Testis (tissue), 2 donors: ENCODE measurements around the gene RNASE13.

Source experiments
- POLR2A ChIP-seq: fragments of 450-650 bp; IDR thresholded peaks from one replicate; pipeline ENCODE4 v1.6.1; 2017; ENCODE audit warnings: antibody characterized with exemption, mild to moderate bottlenecking, moderate library complexity
- TF ChIP-seq, protein P1 (sequence below), 3 experiments: fragments of 450-650 bp in 2 of 3; fragments of 200-600 bp in 1 of 3; sonication (generic) in 1 of 3; IDR thresholded peaks; one replicate each; pipeline ENCODE4 v1.5.1; 2016 to 2019; ENCODE audit warnings: antibody characterized with exemption in 3 of 3, mild to moderate bottlenecking in 2 of 3, moderate library complexity in 1 of 3

DNA sequence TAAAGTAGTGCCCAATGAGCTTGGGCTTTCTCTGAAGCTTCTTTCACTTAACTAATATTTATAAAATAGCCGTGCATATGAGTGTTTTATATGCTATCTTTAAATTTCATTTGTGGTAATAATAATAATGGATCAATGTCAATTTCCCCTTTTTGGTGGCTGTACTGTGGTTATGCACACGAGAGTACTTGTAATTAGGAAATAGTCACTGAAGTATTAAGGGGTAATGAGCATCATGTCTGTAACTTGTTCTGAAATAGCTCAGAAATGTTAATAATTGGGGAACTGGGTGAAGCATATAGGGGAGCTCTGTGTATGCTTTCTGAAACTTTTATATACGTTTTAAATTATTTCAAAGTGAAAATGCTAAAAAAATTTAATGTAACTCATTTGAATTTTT, 16.0 kb upstream of the RNASE13 start:
- no peak for TF ChIP-seq POLR2A
- TF ChIP-seq, protein P1, sequence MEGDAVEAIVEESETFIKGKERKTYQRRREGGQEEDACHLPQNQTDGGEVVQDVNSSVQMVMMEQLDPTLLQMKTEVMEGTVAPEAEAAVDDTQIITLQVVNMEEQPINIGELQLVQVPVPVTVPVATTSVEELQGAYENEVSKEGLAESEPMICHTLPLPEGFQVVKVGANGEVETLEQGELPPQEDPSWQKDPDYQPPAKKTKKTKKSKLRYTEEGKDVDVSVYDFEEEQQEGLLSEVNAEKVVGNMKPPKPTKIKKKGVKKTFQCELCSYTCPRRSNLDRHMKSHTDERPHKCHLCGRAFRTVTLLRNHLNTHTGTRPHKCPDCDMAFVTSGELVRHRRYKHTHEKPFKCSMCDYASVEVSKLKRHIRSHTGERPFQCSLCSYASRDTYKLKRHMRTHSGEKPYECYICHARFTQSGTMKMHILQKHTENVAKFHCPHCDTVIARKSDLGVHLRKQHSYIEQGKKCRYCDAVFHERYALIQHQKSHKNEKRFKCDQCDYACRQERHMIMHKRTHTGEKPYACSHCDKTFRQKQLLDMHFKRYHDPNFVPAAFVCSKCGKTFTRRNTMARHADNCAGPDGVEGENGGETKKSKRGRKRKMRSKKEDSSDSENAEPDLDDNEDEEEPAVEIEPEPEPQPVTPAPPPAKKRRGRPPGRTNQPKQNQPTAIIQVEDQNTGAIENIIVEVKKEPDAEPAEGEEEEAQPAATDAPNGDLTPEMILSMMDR (IDR thresholded peaks at IDR 0.05) = no peak
